BLaER1 treated with 17β-estradiol and CSF1 and Interleukin-3, amounts not matched to agents 10 nM and 100 nM (cell line): ENCODE results near the gene BAIAP2L1.

Experiments
- H3K27ac ChIP-seq, 11 experiments: shearing (Covaris generic); formaldehyde crosslinking; 2 replicates each; pipeline ENCODE4 v1.8.1; 2022
- H3K27me3 ChIP-seq, 11 experiments: shearing (Covaris generic); formaldehyde crosslinking; 2 replicates each; pipeline ENCODE4 v1.8.1; 2022
- H3K36me3 ChIP-seq, 11 experiments: shearing (Covaris generic); formaldehyde crosslinking; 2 replicates each; pipeline ENCODE4 v1.8.1; 2022
- H3K4me1 ChIP-seq, 10 experiments: shearing (Covaris generic); formaldehyde crosslinking; 2 replicates each; pipeline ENCODE4 v1.8.1; 2022
- H3K4me2 ChIP-seq, 11 experiments: shearing (Covaris generic); formaldehyde crosslinking; 2 replicates each; pipeline ENCODE4 v1.8.1; 2022
- H3K4me3 ChIP-seq, 10 experiments: shearing (Covaris generic); formaldehyde crosslinking; 2 replicates each; pipeline ENCODE4 v1.8.1; 2022
- H3K9ac ChIP-seq, 11 experiments: shearing (Covaris generic); formaldehyde crosslinking; 2 replicates each; pipeline ENCODE4 v1.8.1; 2022
- H3K9me3 ChIP-seq, 11 experiments: shearing (Covaris generic); formaldehyde crosslinking; replicated peaks in 1 of 11; 2 replicates each; pipeline ENCODE4 v1.8.1; 2022
- H4K20me1 ChIP-seq, 11 experiments: shearing (Covaris generic); formaldehyde crosslinking; 2 replicates each; pipeline ENCODE4 v1.8.1; 2022
- Cebpa-rat ChIP-seq, 11 experiments: shearing (Covaris generic); IDR thresholded peaks; 2 replicates each; pipeline ENCODE4 v1.8.1; 2022

Gene BAIAP2L1

GRCh38 chr7:98252425-98253054 lies 148.3 kb downstream of the BAIAP2L1 start:
- Histone ChIP-seq H3K36me3 (peaks cover 15 to 35% (median 25%) of the 10 kb centered on the region in 11 experiments; a peak in 21 of 22 replicates), H3K4me3 (peak overlapping the region; percentile 82 to 96 (median 91)), H3K4me1 (peaks cover 49 to 74% (median 59%) of the 10 kb centered on the region in 10 experiments), H3K4me2 (peak overlapping the region; percentile 87 to 100 (median 98)), H3K27ac (peak overlapping the region; percentile 45 to 82 (median 71); a peak in 21 of 22 replicates), H3K9me3 (no peaks in the 10 kb centered on the region), H3K9ac (peak overlapping the region; percentile 68 to 85 (median 81)), H3K27me3 (no peaks in the 10 kb centered on the region), H4K20me1 (peaks cover 0 to 25% (median 0%) of the 10 kb centered on the region in 11 experiments; a peak in 9 of 22 replicates)
- TF ChIP-seq Cebpa-rat (IDR thresholded peaks at IDR 0.05), result no peak

- H3K4me3 ChIP-seq, result peak within 1 kb of the TSS; percentile 82 to 96 (median 91)
- H3K9me3 ChIP-seq, result no peaks in the 10 kb centered on the region
- peak within 1 kb of the TSS; percentile 98 to 100 (median 99) for H3K4me2 ChIP-seq
- H3K4me1 ChIP-seq, result peaks cover 49 to 76% (median 60%) of the 10 kb centered on the region in 10 experiments
- H3K27me3 ChIP-seq, result no peaks in the 10 kb centered on the region
- peak within 1 kb of the TSS; percentile 68 to 85 (median 81) for H3K9ac ChIP-seq
- H3K36me3 ChIP-seq, result peaks cover 7 to 35% (median 23%) of the 10 kb centered on the region in 11 experiments; a peak in 21 of 22 replicates
- peak within 1 kb of the TSS; percentile 57 to 82 (median 71) for H3K27ac ChIP-seq
- no peak for TF ChIP-seq Cebpa-rat (IDR thresholded peaks at IDR 0.05)
- H4K20me1 ChIP-seq, result peaks cover 0 to 25% (median 0%) of the 10 kb centered on the region in 11 experiments; a peak in 9 of 22 replicates
Measured at GRCh38 chr7:98251601-98252424, 149.1 kb downstream of the BAIAP2L1 start, which contains the start of gene TECPR1. Gene TECPR1, minus strand, starts transcription at chr7:98252232. Its CDS starts 6,086 bp downstream, at chr7:98246146.

DNA sequence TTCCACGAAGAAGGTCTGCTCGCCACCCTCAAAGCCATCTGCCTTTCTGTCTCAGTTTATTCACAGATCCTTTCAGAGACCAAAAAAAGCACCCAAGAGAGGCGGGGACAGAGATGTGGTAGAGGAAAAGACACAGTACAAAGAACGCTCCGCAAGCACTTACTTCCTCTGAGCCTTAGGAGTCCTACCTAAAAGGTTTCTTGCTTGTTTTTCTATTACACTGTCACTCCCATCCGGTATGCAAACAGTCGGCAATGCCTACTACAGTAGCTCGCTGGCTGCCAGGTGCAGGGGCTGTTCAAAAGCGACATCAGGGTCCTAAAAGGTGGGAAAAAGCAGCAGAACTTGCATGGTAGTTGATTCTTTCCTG lies 149.7 kb downstream of the BAIAP2L1 start:
- H3K27me3 ChIP-seq, result no peaks in the 10 kb centered on the region
- peak overlapping the region; percentile 95 to 100 (median 99) for H3K4me2 ChIP-seq
- no peaks in the 10 kb centered on the region for H3K9me3 ChIP-seq
- H3K4me1 ChIP-seq, result peaks cover 49 to 82% (median 65%) of the 10 kb centered on the region in 10 experiments
- no peak for TF ChIP-seq Cebpa-rat (IDR thresholded peaks at IDR 0.05)
- H4K20me1 ChIP-seq, result peaks cover 0 to 23% (median 0%) of the 10 kb centered on the region in 11 experiments; a peak in 8 of 22 replicates
- peak overlapping the region; percentile 82 to 96 (median 91) for H3K4me3 ChIP-seq
- peak overlapping the region; percentile 57 to 82 (median 71) for H3K27ac ChIP-seq
- peaks cover 1 to 32% (median 19%) of the 10 kb centered on the region in 11 experiments; a peak in 19 of 22 replicates for H3K36me3 ChIP-seq
- H3K9ac ChIP-seq, result peak overlapping the region; percentile 68 to 85 (median 81)

DNA sequence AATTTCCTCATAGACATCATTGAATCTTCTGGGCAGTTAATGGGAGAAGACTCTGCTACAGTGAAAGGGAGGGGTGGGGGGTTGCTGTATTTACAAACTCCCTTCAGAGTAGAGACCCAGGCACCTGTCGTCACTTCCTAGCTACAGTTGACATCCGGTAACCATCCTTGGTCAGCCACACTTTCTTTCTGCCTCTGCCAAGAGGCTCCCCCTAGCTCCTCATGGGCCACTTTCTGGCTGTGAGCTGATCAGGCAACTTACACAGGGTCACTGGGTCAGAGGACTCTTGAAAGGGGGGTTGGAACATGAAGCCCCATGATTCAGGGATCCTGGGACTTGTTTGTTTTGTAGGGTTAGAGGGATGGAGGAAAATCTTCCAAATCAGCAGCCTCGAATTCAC lies 150.1 kb downstream of the BAIAP2L1 start:
- peaks cover 52 to 84% (median 69%) of the 10 kb centered on the region in 10 experiments for H3K4me1 ChIP-seq
- H3K27ac ChIP-seq, result peak overlapping the region; percentile 7 to 82 (median 71); a peak in 21 of 22 replicates
- H4K20me1 ChIP-seq, result peaks cover 0 to 23% (median 3%) of the 10 kb centered on the region in 11 experiments; a peak in 10 of 22 replicates
- H3K27me3 ChIP-seq, result no peaks in the 10 kb centered on the region
- no peak for TF ChIP-seq Cebpa-rat (IDR thresholded peaks at IDR 0.05)
- H3K9ac ChIP-seq, result peak overlapping the region; percentile 68 to 85 (median 81); a peak in 21 of 22 replicates
- H3K9me3 ChIP-seq, result no peaks in the 10 kb centered on the region
- peaks cover 0 to 28% (median 17%) of the 10 kb centered on the region in 11 experiments; a peak in 15 of 22 replicates for H3K36me3 ChIP-seq
- peak overlapping the region; percentile 95 to 100 (median 99) for H3K4me2 ChIP-seq
- H3K4me3 ChIP-seq, result peak overlapping the region; percentile 82 to 96 (median 91)

DNA sequence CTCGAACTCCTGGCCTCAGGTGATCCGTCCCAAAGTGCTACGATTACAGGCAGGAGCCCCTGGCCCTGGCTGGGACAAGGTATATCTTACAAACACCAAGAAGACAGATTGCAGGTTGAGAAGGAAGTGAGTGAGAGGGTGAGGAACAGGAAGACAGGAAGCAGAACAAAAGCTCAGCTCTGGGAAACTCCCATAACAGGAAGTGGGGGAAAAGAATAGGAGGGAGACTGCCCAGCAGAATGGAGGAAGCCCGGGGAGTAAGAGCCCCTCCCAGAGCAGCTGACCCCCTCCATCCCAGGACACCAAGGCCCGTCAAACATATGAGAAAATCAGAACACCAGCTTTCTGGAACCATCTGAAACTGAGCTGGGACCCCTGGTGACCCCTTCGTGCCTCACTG lies 151.8 kb downstream of the BAIAP2L1 start:
- peak overlapping the region; percentile 45 to 100 (median 98) for H3K4me2 ChIP-seq
- no peak for TF ChIP-seq Cebpa-rat (IDR thresholded peaks at IDR 0.05)
- peaks cover 66 to 84% (median 75%) of the 10 kb centered on the region in 10 experiments for H3K4me1 ChIP-seq
- peak overlapping the region in 10 of 11 experiments; percentile 34 to 76 (median 60); a peak in 20 of 22 replicates for H3K27ac ChIP-seq
- no peaks in the 10 kb centered on the region for H3K27me3 ChIP-seq
- H3K9ac ChIP-seq, result peak overlapping the region in 4 of 11 experiments; percentile 11 to 34 (median 16); a peak in 4 of 22 replicates
- no peaks in the 10 kb centered on the region for H3K9me3 ChIP-seq
- H3K4me3 ChIP-seq, result no peak overlapping the region; a peak in 1 of 20 replicates
- H4K20me1 ChIP-seq, result peaks cover 0 to 28% (median 18%) of the 10 kb centered on the region in 11 experiments; a peak in 16 of 22 replicates
- H3K36me3 ChIP-seq, result peaks cover 3 to 34% (median 19%) of the 10 kb centered on the region in 11 experiments; a peak in 18 of 22 replicates

- no peak overlapping the region for H3K27ac ChIP-seq
- H3K36me3 ChIP-seq, result peaks cover 5 to 43% (median 25%) of the 10 kb centered on the region in 11 experiments; a peak in 18 of 22 replicates
- H3K4me1 ChIP-seq, result peaks cover 68 to 84% (median 73%) of the 10 kb centered on the region in 10 experiments
- no peak for TF ChIP-seq Cebpa-rat (IDR thresholded peaks at IDR 0.05)
- no peak overlapping the region for H3K4me3 ChIP-seq
- H3K4me2 ChIP-seq, result peak overlapping the region in 4 of 11 experiments; percentile 95 to 99 (median 98); a peak in 3 of 22 replicates
- no peaks in the 10 kb centered on the region for H3K27me3 ChIP-seq
- H3K9ac ChIP-seq, result no peak overlapping the region
- H4K20me1 ChIP-seq, result peaks cover 0 to 35% (median 18%) of the 10 kb centered on the region in 11 experiments; a peak in 16 of 22 replicates
- no peaks in the 10 kb centered on the region for H3K9me3 ChIP-seq
Measured at GRCh38 chr7:98248156-98248555, 152.7 kb downstream of the BAIAP2L1 start.

DNA sequence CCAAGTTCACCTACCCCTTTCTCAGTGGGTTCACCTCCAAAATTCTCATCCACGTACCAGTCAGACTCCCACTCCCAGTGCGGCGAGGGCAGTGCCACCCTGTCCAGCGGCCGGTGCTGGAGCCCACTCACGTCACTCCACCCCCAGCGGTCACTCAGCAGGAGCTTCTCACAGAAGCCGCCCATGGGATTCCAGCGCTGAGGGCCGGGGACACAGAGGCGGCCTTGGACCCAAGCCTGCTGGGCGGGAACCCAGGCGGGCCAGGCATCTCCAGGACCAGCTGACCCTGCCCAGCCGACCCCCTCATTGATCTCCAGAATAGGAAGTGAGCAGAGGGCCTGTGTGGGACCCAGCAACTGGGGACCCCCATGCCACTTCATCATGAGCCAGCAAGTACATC lies 156.0 kb downstream of the BAIAP2L1 start:
- no peak overlapping the region for H3K4me3 ChIP-seq
- H3K9ac ChIP-seq, result peak overlapping the region in 1 of 11 experiments; percentile 13; a peak in 2 of 22 replicates
- peak overlapping the region in 4 of 11 experiments; percentile 1 to 52 (median 42); a peak in 6 of 22 replicates for H3K27ac ChIP-seq
- H4K20me1 ChIP-seq, result peaks cover 0 to 52% (median 25%) of the 10 kb centered on the region in 11 experiments; a peak in 16 of 22 replicates
- TF ChIP-seq Cebpa-rat (IDR thresholded peaks at IDR 0.05), result no peak
- H3K4me2 ChIP-seq, result peak overlapping the region; percentile 42 to 90 (median 78); a peak in 20 of 22 replicates
- no peaks in the 10 kb centered on the region for H3K27me3 ChIP-seq
- peaks cover 54 to 75% (median 66%) of the 10 kb centered on the region in 10 experiments for H3K4me1 ChIP-seq
- H3K9me3 ChIP-seq, result no peaks in the 10 kb centered on the region
- peaks cover 18 to 60% (median 37%) of the 10 kb centered on the region in 11 experiments for H3K36me3 ChIP-seq

- Histone ChIP-seq H3K9ac (no peak overlapping the region), H3K36me3 (peaks cover 28 to 75% (median 52%) of the 10 kb centered on the region in 11 experiments), H3K27me3 (no peaks in the 10 kb centered on the region), H3K4me1 (peaks cover 35 to 56% (median 49%) of the 10 kb centered on the region in 10 experiments), H3K27ac (no peak overlapping the region), H3K4me2 (no peak overlapping the region), H3K9me3 (no peaks in the 10 kb centered on the region), H3K4me3 (no peak overlapping the region), H4K20me1 (peaks cover 0 to 52% (median 25%) of the 10 kb centered on the region in 11 experiments; a peak in 16 of 22 replicates)
- no peak for TF ChIP-seq Cebpa-rat (IDR thresholded peaks at IDR 0.05)
Measured at GRCh38 chr7:98242934-98243333, 158.0 kb downstream of the BAIAP2L1 start.
